Mesenchymal stem cell (in vitro differentiated cells and primary cell): ENCODE results near the gene GLI2.

ENCODE experiments used
- DNase-seq: peaks from one replicate; pipeline ENCODE4 v3.0.0-alpha.2; 2013
- H2AFZ ChIP-seq: one replicate; pipeline ENCODE4 v1.6.1; 2013; ENCODE audit warnings: low read depth, mild to moderate bottlenecking, control low read depth, inconsistent platforms, low read length, moderate library complexity
- H2AK5ac ChIP-seq: 2 replicates; pipeline ENCODE4 v1.6.1; 2013; ENCODE audit warnings: low read length, moderate library complexity, mild to moderate bottlenecking, inconsistent platforms; ENCODE audit not compliant: severe bottlenecking
- H2BK120ac ChIP-seq: one replicate; pipeline ENCODE4 v1.6.1; 2013; ENCODE audit warnings: low read depth, mild to moderate bottlenecking, inconsistent platforms, low read length, moderate library complexity
- H2BK12ac ChIP-seq, 2 experiments: one replicate each; pipeline ENCODE4 v1.6.1; 2013; ENCODE audit warnings: inconsistent platforms in 2 of 2, low read length in 2 of 2, mild to moderate bottlenecking in 2 of 2, moderate library complexity in 2 of 2, control low read depth in 1 of 2
- H2BK15ac ChIP-seq: one replicate; pipeline ENCODE4 v1.6.1; 2013; ENCODE audit warnings: mild to moderate bottlenecking, low read depth, inconsistent platforms; ENCODE audit not compliant: poor library complexity, severe bottlenecking
- H2BK5ac ChIP-seq: 2 replicates; pipeline ENCODE4 v1.6.1; 2013; ENCODE audit warnings: low read depth, mild to moderate bottlenecking, low read length, control low read depth, inconsistent platforms; ENCODE audit not compliant: poor library complexity, severe bottlenecking
- H3K14ac ChIP-seq, 2 experiments: one replicate each; pipeline ENCODE4 v1.6.1; 2013; ENCODE audit warnings: inconsistent platforms in 2 of 2, low read length in 2 of 2, control low read depth in 1 of 2, mild to moderate bottlenecking in 1 of 2, moderate library complexity in 1 of 2
- H3K18ac ChIP-seq, 2 experiments: one replicate each; pipeline ENCODE4 v1.6.1; 2013; ENCODE audit warnings: inconsistent platforms in 2 of 2, low read length in 2 of 2, control low read depth in 1 of 2, low read depth in 1 of 2, mild to moderate bottlenecking in 1 of 2
- H3K23ac ChIP-seq, 2 experiments: one replicate each; pipeline ENCODE4 v1.6.1; 2013; ENCODE audit warnings: inconsistent platforms in 2 of 2, low read length in 2 of 2, mild to moderate bottlenecking in 2 of 2, moderate library complexity in 2 of 2, control low read depth in 1 of 2
- H3K27ac ChIP-seq: 2 replicates; pipeline ENCODE4 v1.5.1; 2013; ENCODE audit warnings: mild to moderate bottlenecking, moderate library complexity, low read length, control low read depth, inconsistent platforms; ENCODE audit not compliant: poor library complexity, severe bottlenecking
- H3K27me3 ChIP-seq, 2 experiments: 2 replicates each; pipeline versions ENCODE4 v1.6.1 to v1.7.0; 2013; ENCODE audit warnings: low read length in 2 of 2, mild to moderate bottlenecking in 2 of 2, moderate library complexity in 2 of 2, control low read depth in 1 of 2, inconsistent platforms in 1 of 2; ENCODE audit not compliant: control insufficient read depth in 1 of 2, insufficient read depth in 1 of 2
- H3K36me3 ChIP-seq, 2 experiments: 2 replicates each; pipeline versions ENCODE4 v1.6.1 to v1.7.0; 2013; ENCODE audit warnings: low read length in 2 of 2, control low read depth in 1 of 2, inconsistent platforms in 1 of 2, low read depth in 1 of 2, mild to moderate bottlenecking in 1 of 2; ENCODE audit not compliant: insufficient read depth in 2 of 2, control insufficient read depth in 1 of 2
- H3K4ac ChIP-seq, 2 experiments: one replicate each; pipeline ENCODE4 v1.6.1; 2013; ENCODE audit warnings: inconsistent platforms in 2 of 2, low read length in 2 of 2, mild to moderate bottlenecking in 2 of 2, moderate library complexity in 2 of 2, control low read depth in 1 of 2, low read depth in 1 of 2
- H3K4me1 ChIP-seq: 2 replicates; pipeline ENCODE4 v1.6.1; 2013; ENCODE audit warnings: low read depth, low read length, control low read depth; ENCODE audit not compliant: control insufficient read depth, insufficient read depth
- H3K4me2 ChIP-seq: 2 replicates; pipeline ENCODE4 v1.6.1; 2013; ENCODE audit warnings: low read length, mild to moderate bottlenecking, inconsistent platforms; ENCODE audit not compliant: poor library complexity, severe bottlenecking
- H3K4me3 ChIP-seq, 2 experiments: 2 replicates each; pipeline versions ENCODE4 v1.5.1 to v1.7.0; 2013; ENCODE audit warnings: low read length in 2 of 2, mild to moderate bottlenecking in 2 of 2, control low read depth in 1 of 2, low read depth in 1 of 2; ENCODE audit not compliant: insufficient read depth in 1 of 2
- H3K79me1 ChIP-seq: replicated peaks from 2 replicates; pipeline ENCODE4 v1.6.1; 2013; ENCODE audit warnings: mild to moderate bottlenecking, control low read depth, low read length, inconsistent platforms; ENCODE audit not compliant: poor library complexity, severe bottlenecking
- H3K9ac ChIP-seq: 2 replicates; pipeline ENCODE4 v1.7.0; 2013; ENCODE audit warnings: mild to moderate bottlenecking, low read length, moderate library complexity
- H3K9me3 ChIP-seq: 2 replicates; pipeline ENCODE4 v1.7.0; 2013; ENCODE audit warnings: mild to moderate bottlenecking, low read length; ENCODE audit not compliant: control insufficient read depth
- H4K8ac ChIP-seq: one replicate; pipeline ENCODE4 v1.6.1; 2013; ENCODE audit warnings: inconsistent platforms, mild to moderate bottlenecking, low read length, moderate library complexity
- H4K91ac ChIP-seq: one replicate; pipeline ENCODE4 v1.6.1; 2013; ENCODE audit warnings: mild to moderate bottlenecking, low read length, inconsistent platforms
- WGBS: methylation state at CpG from one replicate; pipeline ENCODE4 v1.1.7; 2013; ENCODE audit warnings: mixed read lengths; 5-methylcytosine and 5-hydroxymethylcytosine counted together

Gene GLI2

GRCh38 chr2:120701096-120701495 is 34.6 kb upstream of the GLI2 start:
- peaks cover 16% of the 10 kb centered on the region for H3K4me1 ChIP-seq
- H3K79me1 ChIP-seq, result no peaks in the 10 kb centered on the region
- H2BK120ac ChIP-seq, result no peak overlapping the region
- H2AK5ac ChIP-seq, result no peak overlapping the region
- H3K27ac ChIP-seq, result no peak overlapping the region
- no peaks in the 10 kb centered on the region for H3K27me3 ChIP-seq
- H3K23ac ChIP-seq, result peak overlapping the region in 1 of 2 experiments; percentile 9
- no peak for DNase-seq
- H2AFZ ChIP-seq, result no peak overlapping the region
- H2BK5ac ChIP-seq, result no peak overlapping the region
- H3K18ac ChIP-seq, result no peak overlapping the region
- peak overlapping the region; percentile 36 for H4K8ac ChIP-seq
- H3K14ac ChIP-seq, result no peak overlapping the region
- peak overlapping the region in 1 of 2 experiments; percentile 37 for H2BK12ac ChIP-seq
- H2BK15ac ChIP-seq, result no peak overlapping the region
- H4K91ac ChIP-seq, result no peak overlapping the region
- H3K9me3 ChIP-seq, result no peaks in the 10 kb centered on the region
- no peak overlapping the region for H3K4me3 ChIP-seq
- H3K4ac ChIP-seq, result no peak overlapping the region
- peaks cover 0 to 3% of the 10 kb centered on the region in 2 experiments for H3K36me3 ChIP-seq
- H3K9ac ChIP-seq, result no peak overlapping the region
- H3K4me2 ChIP-seq, result no peak overlapping the region
- 92% methylated on average over 7 of the region's 7 CpGs for WGBS

DNA sequence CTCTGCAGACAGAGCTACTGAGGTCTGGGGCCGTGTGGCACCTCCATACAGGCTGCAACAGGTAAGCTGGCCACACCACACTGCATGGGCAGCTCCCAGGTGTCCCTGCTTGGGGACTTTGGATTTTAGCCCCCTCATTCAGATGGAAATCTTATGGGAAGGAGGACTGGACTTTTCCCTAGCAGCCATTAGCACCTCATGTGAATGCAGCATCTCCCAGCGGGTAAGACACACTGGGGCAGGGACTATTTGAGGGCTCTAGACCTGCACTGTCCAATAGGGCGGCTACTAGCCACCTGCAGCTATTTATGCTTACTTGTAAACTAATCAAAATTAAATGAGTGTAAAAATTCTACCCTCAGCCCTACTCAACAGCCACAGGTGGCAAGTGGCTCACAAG is 34.2 kb upstream of the GLI2 start:
- H3K4me1 ChIP-seq, result peaks cover 15% of the 10 kb centered on the region
- H2BK12ac ChIP-seq, result no peak overlapping the region
- no peak overlapping the region for H2AK5ac ChIP-seq
- H3K14ac ChIP-seq, result no peak overlapping the region
- no peak overlapping the region for H2BK5ac ChIP-seq
- peak overlapping the region in 1 of 2 experiments; percentile 61 for H3K18ac ChIP-seq
- H3K4me3 ChIP-seq, result no peak overlapping the region
- no peak overlapping the region for H2AFZ ChIP-seq
- H4K91ac ChIP-seq, result no peak overlapping the region
- H3K79me1 ChIP-seq, result no peaks in the 10 kb centered on the region
- H4K8ac ChIP-seq, result peak overlapping the region; percentile 36
- no peak overlapping the region for H3K27ac ChIP-seq
- peaks cover 0 to 3% of the 10 kb centered on the region in 2 experiments for H3K36me3 ChIP-seq
- no peak for DNase-seq
- H3K4me2 ChIP-seq, result no peak overlapping the region
- H2BK120ac ChIP-seq, result no peak overlapping the region
- no peaks in the 10 kb centered on the region for H3K27me3 ChIP-seq
- no peak overlapping the region for H2BK15ac ChIP-seq
- H3K9me3 ChIP-seq, result no peaks in the 10 kb centered on the region
- WGBS, result 92% methylated on average over 1 of the region's 3 CpGs
- no peak overlapping the region for H3K9ac ChIP-seq
- no peak overlapping the region for H3K23ac ChIP-seq
- H3K4ac ChIP-seq, result no peak overlapping the region

- WGBS, result 98% methylated on average over 4 of the region's 7 CpGs
- Histone ChIP-seq H3K27ac (no peak overlapping the region), H2BK12ac (peak overlapping the region; percentile 41 to 91), H2BK5ac (no peak overlapping the region), H2BK15ac (no peak overlapping the region), H3K14ac (peak overlapping the region in 1 of 2 experiments; percentile 86), H2AFZ (no peak overlapping the region), H2AK5ac (peak overlapping the region; percentile 27), H4K8ac (no peak overlapping the region), H3K27me3 (no peaks in the 10 kb centered on the region), H3K4me2 (no peak overlapping the region), H3K79me1 (no peaks in the 10 kb centered on the region), H3K9me3 (no peaks in the 10 kb centered on the region), H3K9ac (no peak overlapping the region), H3K18ac (peak overlapping the region; percentile 4 to 67), H4K91ac (peak overlapping the region; percentile 19), H3K4me3 (no peak overlapping the region), H3K4me1 (peaks cover 15% of the 10 kb centered on the region), H3K36me3 (peaks cover 0 to 3% of the 10 kb centered on the region in 2 experiments), H3K4ac (peak overlapping the region in 1 of 2 experiments; percentile 15), H2BK120ac (no peak overlapping the region), H3K23ac (no peak overlapping the region)
- no peak for DNase-seq
These were observed 33.6 kb upstream of the GLI2 start for GRCh38 chr2:120702061-120702460.

DNA sequence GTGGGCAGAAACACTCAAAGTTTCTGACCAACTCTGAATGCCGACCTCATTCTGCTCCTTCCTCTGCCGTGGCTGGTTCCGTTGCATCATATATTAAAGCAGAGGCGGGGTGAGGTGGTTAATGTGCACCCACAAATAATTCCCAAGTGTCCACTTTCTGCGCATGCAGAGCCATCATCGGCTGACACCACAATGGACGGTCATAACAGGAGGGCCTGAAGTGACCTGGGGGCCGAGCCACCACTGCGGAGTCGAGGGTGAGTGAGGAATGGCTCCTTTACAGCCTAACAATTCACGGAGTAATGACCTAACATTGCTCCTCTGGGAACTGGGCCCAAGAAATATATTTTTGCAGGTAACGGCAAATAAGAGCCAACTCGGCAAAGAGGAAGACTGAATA is 32.9 kb upstream of the GLI2 start:
- Histone ChIP-seq H3K4me3 (no peak overlapping the region), H3K36me3 (peaks cover 0 to 3% of the 10 kb centered on the region in 2 experiments), H2BK5ac (no peak overlapping the region), H2BK12ac (peak overlapping the region; percentile 41 to 97), H3K9me3 (no peaks in the 10 kb centered on the region), H3K4me1 (peaks cover 15% of the 10 kb centered on the region), H2BK120ac (peak overlapping the region; percentile 39), H3K27me3 (no peaks in the 10 kb centered on the region), H3K4me2 (no peak overlapping the region), H2AFZ (no peak overlapping the region), H3K9ac (no peak overlapping the region), H3K18ac (peak overlapping the region in 1 of 2 experiments; percentile 67), H2BK15ac (no peak overlapping the region), H4K91ac (peak overlapping the region; percentile 19), H2AK5ac (no peak overlapping the region), H3K27ac (peak overlapping the region; percentile 36), H3K23ac (no peak overlapping the region), H3K14ac (no peak overlapping the region), H3K4ac (peak overlapping the region; percentile 15 to 74), H3K79me1 (no peaks in the 10 kb centered on the region), H4K8ac (no peak overlapping the region)
- no peak for DNase-seq
- 81% methylated on average over 11 of the region's 13 CpGs for WGBS
